Hindlimb muscle (tissue), 1 donor: ENCODE measurements around the gene ESRRA. TPM values are rescaled to one million over a fixed set of nuclear protein-coding genes. Genes with fewer than 3 reads are reported as not detected.
"Not testable (repeated sequence)": the region's sequence is repeated elsewhere in the genome, so short reads cannot be mapped to it uniquely, and the experiment has no call there.

ENCODE experiments used
- DNase-seq: peaks from one replicate; pipeline ENCODE4 v3.0.0-alpha.2; 2013
- polyA plus RNA-seq: library from polyadenylated mRNA; unstranded; fragments of 120-200 nt; gene quantifications from one replicate; pipeline ENCODE4 v1.2.1, GENCODE V29; 2013; ENCODE audit not compliant: insufficient read length

ESRRA gene
- polyA plus RNA-seq, 1 donor, result 34.0 TPM

DNA sequence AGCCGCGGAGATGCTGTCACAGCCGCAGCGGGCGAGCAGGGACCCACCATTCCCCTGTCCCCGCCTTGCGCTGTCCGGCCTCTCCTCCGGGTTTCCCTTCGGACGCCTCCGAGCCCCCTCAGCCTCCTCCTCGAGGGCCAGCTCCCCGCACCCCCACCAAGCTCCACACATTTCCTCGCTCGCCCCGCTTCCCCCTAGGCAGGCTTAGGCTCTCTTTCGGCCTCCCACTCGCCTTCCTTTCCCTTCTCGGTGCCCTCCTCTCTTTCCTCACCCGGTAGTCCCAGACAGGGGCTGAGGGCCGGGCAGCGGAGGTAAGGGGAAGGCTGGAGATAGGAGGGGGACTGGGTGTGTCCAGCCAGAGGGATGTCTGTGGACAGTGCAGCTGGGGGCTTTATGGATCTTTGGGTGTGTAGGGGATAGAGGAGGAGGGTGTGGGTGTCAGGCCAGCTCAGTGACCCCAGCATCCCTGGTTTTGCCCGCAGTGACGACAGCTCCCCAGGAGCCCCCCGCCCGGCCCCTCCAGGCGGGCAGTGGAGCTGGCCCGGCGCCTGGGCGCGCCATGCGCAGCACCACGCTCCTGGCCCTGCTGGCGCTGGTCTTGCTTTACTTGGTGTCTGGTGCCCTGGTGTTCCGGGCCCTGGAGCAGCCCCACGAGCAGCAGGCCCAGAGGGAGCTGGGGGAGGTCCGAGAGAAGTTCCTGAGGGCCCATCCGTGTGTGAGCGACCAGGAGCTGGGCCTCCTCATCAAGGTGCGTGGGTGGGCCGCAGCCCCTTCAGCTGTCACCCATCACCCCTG, 12.7 kb upstream of the ESRRA start:
- DNase-seq, result no peak

DNA sequence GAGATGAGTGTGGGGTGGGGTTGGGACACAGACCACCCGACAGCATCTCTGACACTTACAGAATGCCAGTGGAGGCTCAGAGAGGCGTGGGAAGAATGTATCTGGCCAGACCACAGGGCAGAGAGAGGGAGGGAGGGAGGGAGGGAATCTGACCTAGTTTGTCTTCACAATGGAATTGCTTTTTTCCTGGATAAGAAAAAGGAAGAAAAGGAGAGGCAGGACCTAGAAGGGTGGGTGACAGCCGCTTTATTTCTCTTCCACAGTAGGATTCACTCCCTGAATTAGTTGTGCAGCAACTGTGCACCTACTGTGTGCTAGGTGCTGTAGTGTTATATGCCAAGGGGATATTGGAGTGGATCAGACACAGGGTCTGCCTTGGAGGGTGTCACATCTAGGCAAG, 10.6 kb upstream of the ESRRA start:
- no peak for DNase-seq

DNA sequence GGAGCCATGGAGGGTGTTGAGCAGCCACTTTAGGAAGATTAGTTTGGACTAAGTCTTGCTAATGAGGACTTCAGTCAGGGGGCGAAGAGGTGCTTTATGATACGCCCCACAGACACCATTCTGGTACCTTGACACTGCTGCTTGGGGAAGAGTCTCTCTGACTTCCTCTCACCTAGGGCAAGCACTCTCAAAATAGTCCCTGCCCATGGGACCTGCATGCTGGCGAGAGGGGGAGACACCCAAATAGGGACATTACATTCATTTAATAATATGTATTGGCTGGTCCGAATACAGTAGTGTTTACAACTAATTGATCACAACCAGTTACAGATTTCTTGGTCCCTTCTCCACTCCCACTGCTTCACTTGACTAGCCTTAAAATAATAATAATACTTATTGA, 9.6 kb upstream of the ESRRA start:
- DNase-seq, result no peak

DNA sequence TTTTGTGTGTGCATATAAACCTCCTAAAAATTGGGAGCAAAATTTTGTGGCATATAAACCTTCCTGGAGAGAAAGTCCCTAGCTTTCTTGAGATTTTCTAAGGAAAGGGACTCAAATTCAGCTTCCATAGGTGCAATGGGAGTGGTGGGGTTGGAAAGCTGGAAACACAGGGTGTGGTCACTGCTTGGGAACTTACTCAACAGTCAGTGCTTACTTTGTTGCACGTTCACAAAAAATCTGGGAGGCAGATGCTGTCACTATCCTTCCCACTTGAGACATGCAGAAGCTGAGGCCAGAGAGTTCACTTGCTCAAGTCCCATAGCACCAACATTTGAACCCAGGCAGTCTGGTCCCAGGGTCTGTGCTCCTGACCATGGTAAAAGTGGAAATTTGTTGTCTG, 9.1 kb upstream of the ESRRA start:
- no peak for DNase-seq

DNA sequence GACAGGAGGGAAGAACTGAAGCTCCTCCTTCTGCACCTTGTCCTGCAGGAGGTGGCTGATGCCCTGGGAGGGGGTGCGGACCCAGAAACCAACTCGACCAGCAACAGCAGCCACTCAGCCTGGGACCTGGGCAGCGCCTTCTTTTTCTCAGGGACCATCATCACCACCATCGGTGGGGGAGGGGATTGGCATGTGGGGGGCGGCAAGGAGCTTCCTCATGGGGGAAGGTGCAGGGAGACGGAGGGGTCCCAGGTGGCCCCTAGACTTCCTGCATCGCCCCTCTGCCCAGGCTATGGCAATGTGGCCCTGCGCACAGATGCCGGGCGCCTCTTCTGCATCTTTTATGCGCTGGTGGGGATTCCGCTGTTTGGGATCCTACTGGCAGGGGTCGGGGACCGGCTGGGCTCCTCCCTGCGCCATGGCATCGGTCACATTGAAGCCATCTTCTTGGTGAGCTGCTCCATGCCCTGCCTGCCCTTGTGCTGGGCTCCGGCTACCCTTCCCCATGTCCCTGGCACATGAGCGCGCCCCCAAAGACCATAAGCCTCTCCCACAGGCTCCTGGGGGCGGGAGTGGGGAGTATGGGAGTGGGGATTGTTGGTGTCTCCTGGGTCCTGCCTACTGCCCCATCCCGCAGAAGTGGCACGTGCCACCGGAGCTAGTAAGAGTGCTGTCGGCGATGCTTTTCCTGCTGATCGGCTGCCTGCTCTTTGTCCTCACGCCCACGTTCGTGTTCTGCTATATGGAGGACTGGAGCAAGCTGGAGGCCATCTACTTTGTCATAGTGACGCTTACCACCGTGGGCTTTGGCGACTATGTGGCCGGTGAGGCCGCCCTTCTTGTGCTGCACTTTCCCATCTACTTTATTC, 8.3 kb upstream of the ESRRA start:
- DNase-seq, result no peak

DNA sequence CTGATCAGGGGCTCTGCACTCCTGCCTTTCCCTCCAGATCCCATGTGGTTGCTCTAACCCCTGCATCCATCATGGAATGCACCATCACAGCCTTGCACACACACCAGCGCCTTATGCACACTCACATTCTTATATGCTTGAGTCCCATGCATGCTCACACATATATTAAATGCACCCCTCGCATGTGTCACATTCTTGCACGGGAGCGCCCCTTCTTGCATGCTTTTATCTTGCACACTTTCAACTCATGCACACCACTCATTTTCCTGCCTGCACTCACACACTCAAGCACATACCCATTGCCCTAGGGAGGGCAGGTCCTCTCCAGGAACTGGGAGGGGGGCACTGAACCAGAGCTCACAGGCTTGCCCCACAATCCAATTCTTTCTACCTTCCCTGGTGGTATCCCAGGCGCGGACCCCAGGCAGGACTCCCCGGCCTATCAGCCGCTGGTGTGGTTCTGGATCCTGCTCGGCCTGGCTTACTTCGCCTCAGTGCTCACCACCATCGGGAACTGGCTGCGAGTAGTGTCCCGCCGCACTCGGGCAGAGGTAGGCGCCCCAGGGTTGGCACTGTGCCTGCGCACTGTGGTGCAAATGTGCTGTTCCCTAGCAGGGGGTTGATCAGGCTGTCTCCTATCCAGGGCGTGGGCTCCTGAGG, 7.5 kb upstream of the ESRRA start:
- DNase-seq, result no peak

DNA sequence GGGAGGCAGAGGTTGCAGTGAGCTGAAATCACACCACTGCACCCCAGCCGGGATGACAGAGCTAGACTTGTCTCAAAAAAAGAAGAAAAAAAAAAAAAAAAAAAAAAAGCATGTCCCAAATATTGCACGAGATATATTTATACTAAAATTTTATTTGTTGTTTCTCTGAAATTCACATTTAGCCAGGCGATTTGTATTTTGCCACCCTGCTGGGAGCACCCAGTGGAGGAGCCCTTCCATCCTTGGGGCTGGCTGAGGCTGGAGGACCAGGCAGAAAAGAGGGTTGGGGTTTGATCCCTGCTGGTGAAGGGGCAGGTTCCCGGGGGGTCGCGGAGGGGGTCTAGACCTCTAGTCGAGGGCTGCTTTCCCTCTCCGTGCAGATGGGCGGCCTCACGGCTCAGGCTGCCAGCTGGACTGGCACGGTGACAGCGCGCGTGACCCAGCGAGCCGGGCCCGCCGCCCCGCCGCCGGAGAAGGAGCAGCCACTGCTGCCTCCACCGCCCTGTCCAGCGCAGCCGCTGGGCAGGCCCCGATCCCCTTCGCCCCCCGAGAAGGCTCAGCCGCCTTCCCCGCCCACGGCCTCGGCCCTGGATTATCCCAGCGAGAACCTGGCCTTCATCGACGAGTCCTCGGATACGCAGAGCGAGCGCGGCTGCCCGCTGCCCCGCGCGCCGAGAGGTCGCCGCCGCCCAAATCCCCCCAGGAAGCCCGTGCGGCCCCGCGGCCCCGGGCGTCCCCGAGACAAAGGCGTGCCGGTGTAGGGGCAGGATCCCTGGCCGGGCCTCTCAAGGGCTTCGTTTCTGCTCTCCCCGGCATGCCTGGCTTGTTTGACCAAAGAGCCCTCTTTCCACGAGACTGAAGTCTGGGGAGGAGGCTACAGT, 6.1 kb upstream of the ESRRA start:
- peak; percentile 64 for DNase-seq

DNA sequence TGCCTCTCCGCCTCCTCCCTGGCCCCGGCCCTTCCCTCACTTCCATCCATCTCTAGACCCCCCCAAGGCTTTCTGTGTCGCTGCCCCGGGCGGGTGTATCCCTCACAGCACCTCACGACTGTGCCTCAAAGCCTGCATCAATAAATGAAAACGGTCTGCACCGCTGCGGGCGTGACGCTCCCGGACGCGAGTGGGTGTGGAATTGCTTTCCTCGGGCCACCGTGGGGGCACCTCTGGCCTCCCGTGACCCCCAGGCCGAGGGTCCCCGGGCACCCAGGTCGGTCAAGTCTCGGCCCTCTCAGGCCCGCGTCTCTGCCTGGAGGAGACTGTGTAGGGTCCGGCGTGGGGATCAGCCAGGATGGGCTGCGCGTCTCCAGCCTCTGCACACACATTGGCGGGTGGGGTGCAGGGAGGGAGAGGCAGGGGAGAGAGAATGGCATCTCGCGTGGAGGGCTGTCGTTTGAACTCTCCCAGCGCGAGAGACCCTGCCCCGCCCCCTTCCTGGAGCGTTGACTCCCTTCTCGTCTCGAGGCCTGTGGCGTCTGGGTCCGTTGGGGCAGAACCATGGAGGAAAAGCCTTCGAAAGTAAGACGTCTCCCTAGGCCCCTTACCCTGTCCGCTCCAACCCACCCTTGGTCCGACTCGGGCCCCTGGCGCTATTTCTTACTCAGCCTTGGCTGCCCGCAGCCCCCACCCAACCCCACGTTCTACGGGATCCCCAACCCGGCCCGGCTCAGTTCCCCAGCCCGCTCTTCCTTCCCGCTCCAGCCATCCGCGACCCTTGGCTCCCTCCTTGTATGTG, 5.3 kb upstream of the ESRRA start, which contains the start of gene CATSPERZ:
Gene CATSPERZ (plus strand): TSS at position 512 of the 802 bp plus-strand sequence. CDS start 53 bp downstream, at position 565.
- DNase-seq, result no peak

DNA sequence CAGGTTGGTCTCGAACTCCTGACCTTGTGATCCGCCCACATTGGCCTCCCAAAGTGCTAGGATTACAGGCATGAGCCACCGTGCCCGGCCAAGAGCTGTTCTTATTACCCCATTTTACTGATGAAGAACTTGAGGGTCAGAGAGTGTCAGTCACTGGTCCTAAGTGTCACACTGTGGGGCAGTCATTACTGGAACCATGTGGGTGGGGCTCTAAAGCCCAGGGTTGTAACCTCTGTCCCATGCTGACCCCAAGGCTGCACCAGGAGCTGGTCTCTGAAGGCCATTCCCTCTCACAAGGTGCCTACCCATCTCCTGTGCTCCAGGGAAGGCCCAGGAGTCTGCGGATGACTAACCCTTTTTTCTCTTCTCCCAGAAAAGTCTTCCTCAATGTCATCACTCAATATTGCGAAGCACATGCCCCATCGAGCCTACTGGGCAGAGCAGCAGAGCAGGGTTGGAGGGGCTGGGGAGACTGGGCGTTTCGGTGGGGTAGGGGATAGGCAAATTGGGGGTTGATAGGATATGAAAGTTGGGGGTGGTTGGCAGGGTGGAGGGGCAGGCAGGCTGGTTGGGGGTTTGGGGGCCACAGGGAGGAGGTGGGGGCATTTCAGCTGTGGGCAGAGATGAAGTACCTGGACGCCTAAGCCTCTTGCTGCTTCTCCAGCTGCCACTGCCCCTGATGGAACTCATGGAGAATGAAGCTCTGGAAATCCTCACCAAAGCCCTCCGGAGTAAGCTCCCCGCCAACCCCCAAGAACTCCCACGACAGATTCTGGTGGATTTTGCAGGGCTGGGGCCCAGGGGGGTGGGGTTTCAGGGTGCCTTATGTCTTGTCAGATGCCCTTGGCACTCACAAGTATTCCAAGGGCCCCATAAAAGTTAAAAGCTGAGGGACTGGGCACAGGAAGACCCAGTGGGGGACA, 2.0 kb upstream of the ESRRA start:
- DNase-seq, result no peak

DNA sequence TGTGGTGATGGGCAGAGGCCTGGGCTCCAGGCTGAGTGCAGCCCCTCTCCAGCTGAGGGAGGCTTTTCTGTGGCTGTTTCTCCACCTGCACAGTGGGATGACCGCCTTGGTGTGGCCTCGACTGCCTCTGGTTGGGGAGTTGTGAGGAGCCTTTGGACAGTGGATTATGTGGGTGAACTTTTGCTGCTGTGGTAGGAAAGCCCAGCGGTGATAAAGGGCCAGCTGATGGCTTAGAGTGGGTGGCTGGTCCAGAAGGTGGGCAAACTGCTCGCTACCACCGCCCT, 1.4 kb upstream of the ESRRA start:
- DNase-seq, result no peak

DNA sequence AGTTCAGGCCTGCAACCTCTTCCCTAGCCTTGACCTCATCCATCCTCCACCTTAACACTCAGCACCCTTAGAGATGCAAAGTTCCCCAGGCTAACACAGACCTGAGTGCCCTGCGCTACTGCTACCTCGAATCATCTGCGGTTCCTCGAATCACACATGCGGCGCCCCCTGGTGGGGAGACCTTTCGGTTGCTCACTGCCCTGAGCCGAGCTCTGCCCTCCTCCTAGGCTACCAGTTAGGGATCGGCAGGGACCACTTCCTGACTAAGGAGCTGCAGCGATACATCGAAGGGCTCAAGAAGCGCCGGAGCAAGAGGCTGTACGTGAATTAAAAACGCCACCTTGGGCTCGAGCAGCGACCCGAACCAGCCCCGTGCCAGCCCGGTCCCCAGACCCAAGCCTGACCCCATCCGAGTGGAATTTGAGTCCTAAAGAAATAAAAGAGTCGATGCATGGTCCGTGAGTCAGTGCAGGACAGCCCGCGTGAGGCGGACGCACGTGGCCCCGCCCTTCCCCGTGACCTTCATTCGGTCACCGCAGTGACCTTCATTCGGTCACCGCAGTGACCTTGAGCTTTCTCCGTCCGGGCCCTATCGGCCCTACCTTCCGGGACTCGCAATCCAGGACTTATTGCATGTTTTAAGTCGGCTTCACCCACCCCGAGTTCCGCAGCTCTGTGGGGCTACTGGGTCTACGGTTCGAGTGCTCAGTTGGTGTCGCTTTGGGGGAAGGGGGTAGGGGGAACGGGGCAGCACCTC, 830 bp upstream of the ESRRA start:
- peak; percentile 83 for DNase-seq

DNA sequence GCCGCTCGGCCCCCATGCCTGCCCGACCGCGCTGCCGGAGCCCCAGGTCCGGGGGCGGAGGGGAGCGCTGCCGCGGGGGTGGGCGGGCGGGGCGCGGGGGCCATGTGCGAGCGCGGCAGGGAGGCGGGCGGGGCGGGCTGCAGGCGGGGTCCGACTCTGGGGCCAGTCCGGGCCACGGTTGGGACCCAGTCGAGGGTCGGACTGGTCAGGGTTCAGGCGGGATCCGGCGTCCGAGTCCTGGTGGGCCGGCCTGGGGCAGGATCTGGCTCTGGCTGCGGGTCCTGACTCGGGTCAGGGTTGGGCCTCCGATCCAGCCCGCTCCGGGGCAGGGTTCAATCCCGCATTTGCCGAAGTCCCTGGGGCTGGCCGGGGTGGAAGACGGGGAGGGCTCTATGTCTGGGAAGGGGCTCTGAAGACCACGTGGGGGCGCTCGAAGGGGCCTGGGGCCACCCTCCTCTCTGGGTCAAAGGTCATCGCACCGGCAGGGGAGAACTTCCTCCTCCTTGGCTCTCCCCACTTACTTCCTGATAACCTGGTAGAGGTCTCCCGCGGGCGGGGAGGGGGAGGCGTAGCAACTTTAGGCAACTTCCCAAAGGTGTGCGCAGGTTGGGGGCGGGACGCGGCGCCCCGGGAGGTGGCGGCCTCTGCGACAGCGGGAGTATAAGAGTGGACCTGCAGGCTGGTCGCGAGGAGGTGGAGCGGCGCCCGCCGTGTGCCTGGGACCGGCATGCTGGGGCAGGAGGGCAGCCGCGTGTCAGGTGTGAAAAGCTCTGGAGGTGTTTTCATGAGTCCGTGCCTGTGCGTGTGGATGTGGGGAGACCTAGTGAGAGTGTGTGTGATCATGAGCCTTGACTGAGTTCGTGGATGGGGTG, 603 bp downstream of the ESRRA start:
- DNase-seq, result no peak

DNA sequence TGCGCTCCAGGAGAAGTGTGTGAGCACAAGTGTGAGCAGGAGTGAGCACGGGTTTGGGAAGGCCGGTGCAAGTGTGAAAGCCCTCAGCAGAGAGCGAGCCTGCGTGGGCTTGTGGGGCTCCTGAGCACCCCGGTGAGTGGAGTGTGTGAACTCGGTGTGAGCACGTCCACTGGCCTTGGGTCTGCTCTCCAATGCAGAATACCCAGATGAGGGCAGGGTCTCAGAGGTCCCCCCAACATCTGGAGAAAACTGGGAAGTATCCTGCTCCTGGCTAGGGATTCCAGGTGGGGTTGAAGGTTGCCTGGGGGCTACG, 1.2 kb downstream of the ESRRA start:
- DNase-seq, result no peak

DNA sequence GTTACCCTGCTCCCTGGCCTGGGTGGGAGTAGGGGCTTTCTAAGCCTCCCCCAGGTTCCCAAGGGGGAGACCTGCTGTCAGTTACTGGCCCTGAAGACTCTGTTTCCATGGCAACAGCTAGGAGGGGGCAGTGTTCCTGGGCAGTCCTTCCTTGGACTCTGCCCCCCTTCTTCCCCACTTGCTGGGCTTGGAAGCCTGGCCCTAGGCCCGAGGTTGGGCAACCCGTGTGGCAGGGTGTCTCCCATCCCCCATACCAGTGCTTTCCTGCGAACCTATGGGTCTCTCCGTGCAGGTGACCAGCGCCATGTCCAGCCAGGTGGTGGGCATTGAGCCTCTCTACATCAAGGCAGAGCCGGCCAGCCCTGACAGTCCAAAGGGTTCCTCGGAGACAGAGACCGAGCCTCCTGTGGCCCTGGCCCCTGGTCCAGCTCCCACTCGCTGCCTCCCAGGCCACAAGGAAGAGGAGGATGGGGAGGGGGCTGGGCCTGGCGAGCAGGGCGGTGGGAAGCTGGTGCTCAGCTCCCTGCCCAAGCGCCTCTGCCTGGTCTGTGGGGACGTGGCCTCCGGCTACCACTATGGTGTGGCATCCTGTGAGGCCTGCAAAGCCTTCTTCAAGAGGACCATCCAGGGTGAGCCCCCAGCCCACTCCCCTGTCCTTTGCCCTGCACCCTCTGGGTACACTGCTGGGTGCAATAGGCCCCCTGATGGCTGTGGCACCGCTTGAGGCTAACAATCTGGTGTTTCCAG, 1.7 kb downstream of the ESRRA start:
- DNase-seq, result no peak

DNA sequence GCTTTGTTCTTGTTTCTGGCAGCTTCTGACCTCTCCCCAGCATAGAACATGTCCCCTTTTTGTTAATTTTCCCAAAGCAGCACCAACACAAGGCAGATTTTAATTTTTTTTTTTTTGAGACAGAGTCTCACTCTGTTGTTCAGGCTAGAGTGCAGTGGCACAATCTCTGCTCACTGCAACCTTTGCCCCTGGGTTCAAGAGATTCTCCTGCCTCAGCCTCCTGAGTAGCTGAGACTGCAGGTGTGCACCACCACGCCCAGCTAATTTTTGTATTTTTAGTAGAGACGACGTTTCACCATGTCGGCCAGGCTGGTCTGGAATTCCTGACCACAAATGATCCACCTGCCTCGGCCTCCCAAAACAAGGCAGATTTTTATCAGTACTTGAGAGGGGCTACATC, 2.5 kb downstream of the ESRRA start:
- DNase-seq, result not testable (repeated sequence)

DNA sequence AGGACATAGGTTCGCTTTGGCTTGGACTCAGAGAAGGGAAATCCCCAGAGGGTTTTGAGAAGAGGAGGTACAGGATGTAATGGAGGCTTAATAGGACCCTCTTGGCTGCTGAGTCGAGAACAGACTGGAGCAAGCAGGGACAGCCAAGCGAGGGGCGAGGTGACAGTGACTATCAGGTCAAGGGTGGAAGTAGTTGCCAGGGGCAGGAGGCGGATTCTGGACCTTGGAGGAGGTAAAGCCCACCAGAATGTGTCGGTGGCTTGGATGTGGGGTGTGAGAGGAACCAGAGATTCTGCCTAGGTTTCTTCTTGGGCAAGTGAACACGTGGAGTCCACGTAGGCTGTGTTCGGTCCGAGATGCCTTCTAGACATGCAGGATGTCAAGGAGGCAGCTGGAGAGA, 7.6 kb downstream of the ESRRA start:
- no peak for DNase-seq

DNA sequence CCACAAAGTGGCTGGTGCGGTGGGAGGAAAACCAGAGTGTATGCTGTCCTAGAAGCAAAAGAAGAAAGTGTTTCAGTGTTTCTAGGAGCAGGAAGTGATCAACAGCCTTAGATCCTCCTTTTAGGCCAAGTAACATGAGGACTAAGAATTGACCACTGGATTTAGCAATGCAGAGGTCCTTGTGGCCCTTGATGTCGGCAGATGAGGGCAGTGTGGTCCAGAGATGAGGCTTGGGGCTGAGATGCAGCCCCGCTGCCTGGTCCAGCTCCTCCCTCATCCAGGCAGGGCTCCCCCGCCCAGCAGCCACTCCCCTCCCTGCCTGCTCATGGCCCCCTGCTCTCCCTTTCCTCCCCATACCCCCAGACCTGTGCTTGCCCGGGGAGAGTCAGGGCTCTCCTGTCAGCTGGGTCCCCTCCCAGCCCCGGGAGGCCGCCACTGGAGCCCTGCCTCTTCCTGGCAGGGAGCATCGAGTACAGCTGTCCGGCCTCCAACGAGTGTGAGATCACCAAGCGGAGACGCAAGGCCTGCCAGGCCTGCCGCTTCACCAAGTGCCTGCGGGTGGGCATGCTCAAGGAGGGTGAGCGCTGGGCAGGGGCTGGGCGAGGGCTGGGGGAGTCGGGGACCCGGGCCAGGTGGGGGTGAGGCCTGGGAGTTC, 8.3 kb downstream of the ESRRA start:
- no peak for DNase-seq
